HCT116 (cell line): Measurements from ENCODE around the gene SRP54.

Experiments
- POLR2A ChIP-seq: IDR thresholded peaks from 2 replicates; pipeline ENCODE4 v1.7.0; 2011; ENCODE audit warnings: borderline replicate concordance; ENCODE audit not compliant: insufficient read depth, insufficient read length; ENCODE audit errors: extremely low read depth
- YY1 ChIP-seq: IDR thresholded peaks from 2 replicates; pipeline ENCODE4 v1.6.1; 2011; ENCODE audit warnings: low read length, low read depth, moderate library complexity, mild to moderate bottlenecking; ENCODE audit not compliant: insufficient replicate concordance; ENCODE audit errors: extremely low read depth

GRCh38 chr14:34943506-34943905 is 39.3 kb upstream of the SRP54 start:
- no peak for TF ChIP-seq POLR2A
- no peak for TF ChIP-seq YY1
